ENCODE data around the gene RAD51. TPM values are rescaled to one million over a fixed set of nuclear protein-coding genes. Genes with fewer than 3 reads are reported as not detected.

RAD51 gene
- total RNA-seq, 1 donor: 12.1 TPM

GRCh38 chr15:40739854-40740253, 44.9 kb downstream of the RAD51 start:
- DNase-seq (ENCODE audit: low read depth): no peak
- no peak overlapping the region for H3K4me3 ChIP-seq (ENCODE audit: low read depth, low read length)
- no peak for TF ChIP-seq CTCF (IDR thresholded peaks at IDR 0.05; ENCODE audit: insufficient read depth, low read length)

DNA sequence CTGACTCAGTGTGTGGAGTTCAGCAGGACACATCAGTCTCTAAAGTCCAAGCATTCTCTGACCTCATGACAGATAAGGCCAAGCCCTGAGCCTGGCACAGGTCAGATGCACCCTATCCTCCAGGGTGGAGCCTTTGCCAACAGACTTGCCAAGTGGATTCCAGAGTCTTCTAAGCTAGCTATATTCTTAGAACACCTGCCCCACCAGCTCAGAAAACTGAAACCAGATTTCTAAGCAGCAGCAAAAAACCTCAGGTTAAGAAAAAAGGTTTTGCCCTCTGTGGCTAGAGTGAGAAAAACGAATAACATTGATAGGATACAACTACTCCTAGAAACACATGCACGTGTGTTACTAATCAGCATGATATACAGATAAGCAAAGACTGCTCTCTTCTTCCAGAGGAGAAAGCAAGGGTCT, 48.5 kb downstream of the RAD51 start:
- DNase-seq (ENCODE audit: low read depth): no peak
- no peak for TF ChIP-seq CTCF (IDR thresholded peaks at IDR 0.05; ENCODE audit: insufficient read depth, low read length)
- H3K4me3 ChIP-seq (ENCODE audit: low read depth, low read length): no peak overlapping the region

DNA sequence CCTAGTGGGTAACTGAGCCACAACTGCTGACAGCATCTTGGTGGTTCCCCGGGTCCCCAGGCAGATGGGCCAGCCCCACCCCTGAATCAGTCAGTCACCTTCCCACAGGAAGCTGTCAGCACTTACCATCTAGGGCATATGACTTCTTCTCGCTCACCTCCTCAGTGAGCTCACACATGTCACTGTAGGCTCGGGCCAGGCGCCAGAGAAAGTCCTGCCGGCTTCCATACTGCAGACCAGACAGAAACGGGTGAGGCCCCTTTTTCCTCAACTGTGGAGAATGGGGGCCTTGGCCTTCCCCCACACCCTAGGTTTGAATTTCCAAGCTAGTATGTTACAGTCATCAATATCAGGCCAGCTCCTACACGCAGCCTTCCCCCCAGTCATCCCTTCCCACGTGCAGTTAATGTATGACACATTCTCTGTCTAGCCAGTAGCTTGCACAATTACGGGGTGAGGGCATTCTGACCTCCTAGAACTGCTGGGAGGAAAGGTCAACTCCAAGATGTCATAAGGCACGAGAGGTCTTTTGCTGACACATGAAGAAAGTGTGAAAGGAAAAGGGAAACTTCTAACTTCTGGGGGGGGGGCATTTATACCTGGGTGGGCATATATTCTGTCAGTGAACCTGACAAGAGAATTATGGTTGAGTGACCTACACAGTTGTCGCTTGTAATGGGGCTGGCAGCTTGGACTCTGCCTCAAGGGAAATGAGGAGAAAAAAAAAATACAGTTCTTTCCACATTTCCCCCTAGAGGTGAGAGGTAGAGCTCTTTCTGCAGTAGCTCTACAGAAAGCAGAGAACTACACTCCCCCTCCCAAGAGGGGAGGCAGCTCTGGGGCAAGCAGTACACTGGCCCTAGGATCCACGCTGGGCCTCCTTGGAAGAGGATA, 49.2 kb downstream of the RAD51 start:
- no peak overlapping the region for H3K4me3 ChIP-seq (ENCODE audit: low read depth, low read length)
- peak; percentile 14 for TF ChIP-seq CTCF (IDR thresholded peaks at IDR 0.05; ENCODE audit: insufficient read depth, low read length)
- peak; percentile 56 for DNase-seq (ENCODE audit: low read depth)

GRCh38 chr15:40744815-40745152, 49.8 kb downstream of the RAD51 start:
- TF ChIP-seq CTCF (IDR thresholded peaks at IDR 0.05; ENCODE audit: insufficient read depth, low read length): no peak
- no peak for DNase-seq (ENCODE audit: low read depth)

DNA sequence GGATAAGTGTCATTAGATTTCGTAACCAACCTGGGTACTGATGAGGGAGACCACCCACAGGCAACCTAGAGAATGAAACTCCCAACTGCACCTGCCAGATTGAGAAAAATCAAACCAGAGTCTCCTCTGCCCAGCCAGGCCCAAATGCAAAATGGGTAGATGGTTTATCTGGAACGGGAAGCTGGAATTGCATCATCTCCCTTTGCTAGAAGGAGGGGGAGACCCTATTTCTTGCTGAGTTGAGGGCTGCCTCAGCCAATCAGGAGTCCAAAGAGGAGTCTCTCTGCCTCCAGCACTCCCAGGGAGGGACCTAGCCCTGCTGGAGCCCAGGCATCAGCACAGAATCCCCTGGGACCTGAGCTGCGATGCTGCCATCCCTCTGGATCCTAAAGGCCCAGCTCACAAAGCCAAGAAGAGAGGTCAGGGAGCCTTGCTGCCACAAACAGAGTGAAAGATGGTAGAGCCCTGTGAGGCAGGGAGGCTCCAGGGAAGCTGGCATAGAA, 52.0 kb downstream of the RAD51 start:
- no peak for TF ChIP-seq CTCF (IDR thresholded peaks at IDR 0.05; ENCODE audit: insufficient read depth, low read length)
- H3K4me3 ChIP-seq (ENCODE audit: low read depth, low read length): no peak overlapping the region
- peak; percentile 90 for DNase-seq (ENCODE audit: low read depth)

More at GRCh38 chr15:40744815-40745152, 49.8 kb downstream of the RAD51 start:
- no peak overlapping the region for H3K4me3 ChIP-seq (ENCODE audit: low read depth, low read length)

DNA sequence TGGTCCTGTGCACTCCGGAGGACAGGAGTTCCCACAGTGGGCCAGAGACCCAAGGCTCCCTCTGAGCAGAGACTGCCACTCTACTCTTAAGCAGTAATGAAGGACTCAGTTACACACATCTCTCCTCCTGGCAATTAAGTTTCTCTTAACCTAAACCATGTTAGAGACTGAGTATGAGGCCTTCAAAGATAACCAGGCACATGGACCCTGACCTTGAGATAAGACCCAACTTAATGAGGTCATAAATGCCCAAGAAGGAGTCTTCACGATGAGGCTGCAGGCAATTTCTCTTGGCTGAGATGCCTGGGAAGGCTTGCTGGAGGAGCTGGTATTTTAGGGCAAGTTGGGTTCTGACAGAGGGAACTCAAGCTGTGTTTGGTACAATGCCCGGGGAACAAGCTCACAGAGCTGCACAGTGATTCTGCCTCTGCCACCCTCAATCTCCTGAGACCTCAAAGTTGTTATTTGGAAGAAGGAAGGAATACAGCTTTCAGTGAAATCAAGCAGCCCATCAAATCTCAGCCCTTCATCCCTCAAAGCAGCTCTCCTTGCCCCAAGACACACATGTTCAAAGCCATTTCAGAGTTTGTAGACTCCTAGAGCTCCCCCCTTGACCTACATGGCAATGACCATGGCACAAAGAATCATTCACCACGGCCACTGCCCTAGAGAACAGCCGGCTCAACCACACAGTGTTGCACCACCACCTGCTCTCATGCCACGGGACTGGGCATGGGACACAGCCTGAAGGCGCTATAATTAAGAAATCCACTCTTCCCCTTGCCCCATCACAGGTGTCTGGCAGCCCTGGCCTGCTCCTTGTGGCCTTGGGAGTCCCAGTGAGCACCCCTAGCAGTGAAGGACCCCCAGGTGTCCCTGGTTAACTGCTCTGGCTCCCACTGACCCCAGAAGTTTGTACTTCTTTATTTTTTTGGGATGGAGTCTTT, 53.0 kb downstream of the RAD51 start:
- no peak for DNase-seq (ENCODE audit: low read depth)
- H3K4me3 ChIP-seq (ENCODE audit: low read depth, low read length): no peak overlapping the region
- no peak for TF ChIP-seq CTCF (IDR thresholded peaks at IDR 0.05; ENCODE audit: insufficient read depth, low read length)
